ENCODE results near the gene PHF11. TPM values are rescaled to one million over a fixed set of nuclear protein-coding genes. Genes with fewer than 3 reads are reported as not detected.
A peak's percentile ranks its signal among the peaks of the same experiment; 100 is the strongest.

PHF11 gene
- total RNA-seq (2013), result 85.6 TPM
- polyA plus RNA-seq (10 to 100 TPM; 63.4 to 68.8 (median 68.4) TPM), polyA minus RNA-seq (9.4 and 17.3 TPM in 2 replicates), total RNA-seq (22.5 to 122 (median 41.1) reads per million in 11 experiments)

DNA sequence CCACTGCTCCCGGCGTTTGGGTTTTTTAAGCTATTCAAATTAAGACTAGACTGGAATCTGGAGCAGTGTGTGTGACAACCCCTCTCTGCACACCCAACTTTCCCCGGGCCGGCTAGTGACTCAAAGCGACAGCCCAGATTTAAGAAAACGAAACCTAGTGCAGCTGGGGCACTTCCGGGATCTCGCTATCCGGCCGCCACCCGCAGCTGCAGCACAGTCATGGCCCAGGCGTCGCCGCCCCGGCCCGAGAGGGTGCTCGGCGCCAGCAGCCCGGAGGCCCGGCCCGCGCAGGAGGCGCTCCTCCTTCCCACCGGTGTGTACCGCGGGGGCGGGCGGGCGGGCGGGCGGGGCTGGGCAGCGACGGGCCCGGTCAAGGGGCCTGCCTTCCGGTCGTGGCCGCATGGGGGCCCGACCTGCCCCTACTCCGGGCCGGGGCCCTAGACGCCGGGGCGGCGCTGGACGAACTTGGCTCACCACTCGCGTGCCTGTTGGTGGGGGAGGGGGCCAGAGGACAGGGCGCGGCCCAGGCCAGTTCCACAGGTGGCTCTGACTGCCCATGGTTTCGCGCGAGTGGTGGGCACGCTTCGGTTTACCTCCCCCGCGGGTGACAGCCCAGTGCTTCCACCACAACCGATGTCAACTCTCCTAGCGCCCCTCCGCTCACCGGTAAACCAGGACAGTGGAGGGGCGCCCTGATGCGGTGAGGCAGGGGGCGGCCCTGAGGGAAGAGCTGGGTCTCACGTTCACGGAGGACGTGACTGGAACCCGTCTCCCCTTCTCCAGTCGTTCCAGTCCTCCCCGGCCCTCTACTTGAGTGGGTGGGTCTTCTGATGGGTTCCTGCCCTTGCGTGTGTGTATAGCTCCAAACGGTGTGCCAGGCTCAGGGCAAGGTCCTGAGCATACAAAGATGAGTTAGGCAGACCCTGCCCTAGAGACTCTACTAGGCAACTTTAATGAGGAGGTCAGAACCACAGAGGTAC is at the start of gene PHF11:
Gene PHF11, plus strand, starts transcription at position 171 of the 980 bp plus-strand sequence. Its CDS starts 49 bp downstream, at position 220.
- peak within 1 kb of the TSS; percentile 94 for H3K27ac ChIP-seq (ENCODE audit: low read depth in 1 of 2, low read length in 2 of 2)
- no peaks in the 10 kb centered on the region for H3K9me3 ChIP-seq (replicated peaks in 1 of 2; ENCODE audit: control insufficient read depth in 1 of 2, insufficient read depth in 1 of 2, low read length in 2 of 2)
- H3K9ac ChIP-seq (ENCODE audit: insufficient read depth, low read length, poor library complexity, severe bottlenecking), result peak within 1 kb of the TSS; percentile 88
- H3K4me3 ChIP-seq (replicated peaks in 1 of 3; ENCODE audit: low read depth in 2 of 3, low read length in 3 of 3), result peak within 1 kb of the TSS; percentile 79 to 89 (median 85)
- no peaks in the 10 kb centered on the region for H4K20me1 ChIP-seq (ENCODE audit: insufficient read depth, low read length)
- peaks cover 18 to 39% of the 10 kb centered on the region in 2 donors for H3K36me3 ChIP-seq (replicated peaks in 1 of 2; ENCODE audit: control insufficient read depth in 1 of 2, insufficient read depth in 2 of 2, low read length in 2 of 2)
- DNase-seq, result peak; percentile 88 to 93 (median 91)
- peak within 1 kb of the TSS; percentile 95 for H2AFZ ChIP-seq (ENCODE audit: insufficient read depth, low read depth, low read length, poor library complexity, severe bottlenecking)
- intact Hi-C loops (cut with micrococcal nuclease), result loop anchor here in 1 of 2 donors (5.0 kb wide), 1 partner anchor 49 kb away; no protein-coding TSS in a partner anchor
- no peaks in the 10 kb centered on the region for H3K9me3 Mint-ChIP-seq
- peaks cover 18% of the 10 kb centered on the region for H3K79me2 ChIP-seq (ENCODE audit: insufficient read depth, low read length)
- TF ChIP-seq CTCF (IDR thresholded peaks at IDR 0.05), result no peak
- peaks cover 31 to 42% of the 10 kb centered on the region in 2 donors for H3K36me3 Mint-ChIP-seq
- H3K27ac Mint-ChIP-seq, result peak within 1 kb of the TSS; percentile 97 to 99 (median 99)
- WGBS (ENCODE audit: insufficient coverage), result under 1% methylated on average over 54 of the region's 71 CpGs
- H3K27me3 Mint-ChIP-seq (ENCODE audit: low read depth in 3 of 3), result peaks cover 0 to 3% (median 0%) of the 10 kb centered on the region in 3 donors
- peaks cover 26% of the 10 kb centered on the region for H3K4me1 Mint-ChIP-seq
- peak within 1 kb of the TSS; percentile 84 for H3K4me2 ChIP-seq (replicated peaks; ENCODE audit: extremely low read depth, low read length, poor library complexity, severe bottlenecking)
- H3K4me3 Mint-ChIP-seq, result peak within 1 kb of the TSS; percentile 97 to 99
- H3K27me3 ChIP-seq (ENCODE audit: control insufficient read depth in 2 of 2, insufficient read depth in 2 of 2, low read length in 2 of 2), result no peaks in the 10 kb centered on the region
- H3K4me1 ChIP-seq (ENCODE audit: control insufficient read depth in 1 of 2, insufficient read depth in 2 of 2, low read length in 2 of 2), result peaks cover 17 to 26% of the 10 kb centered on the region in 2 donors

DNA sequence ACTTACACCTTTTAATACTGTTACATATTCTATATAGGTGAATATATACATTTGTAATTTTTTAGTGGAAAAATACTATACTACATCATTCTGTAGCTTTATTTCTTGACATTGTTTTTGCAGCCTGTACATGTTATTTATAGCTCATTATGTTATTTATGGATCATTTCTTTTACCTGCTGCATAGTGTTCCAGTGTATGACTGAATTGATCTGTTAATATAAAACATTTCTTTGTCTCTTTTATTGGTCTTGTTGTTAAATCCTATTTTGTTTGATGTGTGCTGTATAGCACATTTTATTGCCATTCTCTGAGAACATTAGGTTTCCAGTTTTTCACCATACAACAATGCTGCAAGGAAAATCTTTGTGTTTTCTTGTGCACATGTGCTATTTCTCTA is 49.3 kb upstream of the PHF11 start:
- H3K36me3 Mint-ChIP-seq, result peaks cover 3 to 8% of the 10 kb centered on the region in 2 donors
- H3K27me3 Mint-ChIP-seq (ENCODE audit: low read depth in 3 of 3), result peaks cover 0 to 1% (median 0%) of the 10 kb centered on the region in 3 donors
- Histone ChIP-seq H3K79me2 (ENCODE audit: insufficient read depth, low read length) (peaks cover 54% of the 10 kb centered on the region), H3K27ac (ENCODE audit: low read depth in 1 of 2, low read length in 2 of 2) (peak overlapping the region in 1 of 2 donors; percentile 7), H4K20me1 (ENCODE audit: insufficient read depth, low read length) (no peaks in the 10 kb centered on the region), H3K4me3 (replicated peaks in 1 of 3; ENCODE audit: low read depth in 2 of 3, low read length in 3 of 3) (no peak overlapping the region), H2AFZ (ENCODE audit: insufficient read depth, low read depth, low read length, poor library complexity, severe bottlenecking) (no peak overlapping the region), H3K9me3 (replicated peaks in 1 of 2; ENCODE audit: control insufficient read depth in 1 of 2, insufficient read depth in 1 of 2, low read length in 2 of 2) (no peaks in the 10 kb centered on the region), H3K36me3 (replicated peaks in 1 of 2; ENCODE audit: control insufficient read depth in 1 of 2, insufficient read depth in 2 of 2, low read length in 2 of 2) (no peaks in the 10 kb centered on the region), H3K4me1 (ENCODE audit: control insufficient read depth in 1 of 2, insufficient read depth in 2 of 2, low read length in 2 of 2) (peaks cover 27 to 48% of the 10 kb centered on the region in 2 donors), H3K4me2 (replicated peaks; ENCODE audit: extremely low read depth, low read length, poor library complexity, severe bottlenecking) (no peak overlapping the region), H3K9ac (ENCODE audit: insufficient read depth, low read length, poor library complexity, severe bottlenecking) (no peak overlapping the region), H3K27me3 (ENCODE audit: control insufficient read depth in 2 of 2, insufficient read depth in 2 of 2, low read length in 2 of 2) (no peaks in the 10 kb centered on the region)
- intact Hi-C loops (cut with micrococcal nuclease), result loop anchor here in 1 of 2 donors (5.0 to 10.0 kb wide), 3 partner anchors 51 to 1442 kb away; partner anchors contain the start of genes CDADC1, PHF11 and SUCLA2
- TF ChIP-seq CTCF (IDR thresholded peaks at IDR 0.05), result no peak
- no peak overlapping the region for H3K4me3 Mint-ChIP-seq
- peaks cover 48% of the 10 kb centered on the region for H3K4me1 Mint-ChIP-seq
- no peak for DNase-seq
- peak overlapping the region in 4 of 7 donors; percentile 37 to 86 (median 68) for H3K27ac Mint-ChIP-seq
- peaks cover 0 to 4% (median 0%) of the 10 kb centered on the region in 7 donors for H3K9me3 Mint-ChIP-seq

Data from CD14-positive monocyte (primary cell).